HG03457 (cell line): ENCODE measurements around the gene TARS1.

ENCODE experiments used
- ATAC-seq: cut with Tn5 transposase; IDR thresholded peaks from one replicate; pipeline ENCODE4 v1.9.1; 2021; ENCODE audit warnings: moderate number of reproducible peaks; ENCODE audit not compliant: unreplicated experiment

TARS1 gene

GRCh38 chr5:33440482-33441240 lies at the start of gene TARS1:
TSS of gene TARS1 (plus strand) at chr5:33440965. CDS start at chr5:33441087, 122 bp downstream.
- peak; percentile 92 for ATAC-seq

DNA sequence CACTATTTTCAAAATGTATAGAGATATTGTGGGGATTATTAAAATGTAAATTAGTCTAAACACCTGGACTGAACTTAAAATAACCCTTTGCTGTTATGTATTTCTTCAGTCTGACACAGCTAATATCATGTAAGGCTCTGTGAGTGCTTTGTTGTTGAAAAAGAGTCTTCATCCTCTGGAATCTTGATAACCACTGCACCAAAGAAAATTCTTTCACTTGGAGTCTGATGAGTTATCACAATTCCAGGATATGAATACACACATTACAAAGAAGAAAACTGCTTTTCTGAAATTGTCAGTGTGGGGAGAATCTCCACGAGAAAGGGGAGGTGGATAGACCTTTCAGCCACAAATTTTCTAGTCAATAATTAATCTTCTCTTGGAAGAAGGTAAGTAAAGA lies 42.3 kb upstream of the TARS1 start:
- ATAC-seq = no peak

GRCh38 chr5:33400675-33401074 lies 40.1 kb upstream of the TARS1 start:
- ATAC-seq = no peak

GRCh38 chr5:33401482-33402390 lies 39.0 kb upstream of the TARS1 start:
- ATAC-seq = no peak

- ATAC-seq = no peak
Measured at GRCh38 chr5:33403187-33403586, 37.6 kb upstream of the TARS1 start.

GRCh38 chr5:33408816-33409215 lies 31.9 kb upstream of the TARS1 start:
- no peak for ATAC-seq

GRCh38 chr5:33409435-33410170 lies 31.2 kb upstream of the TARS1 start:
- ATAC-seq = no peak

DNA sequence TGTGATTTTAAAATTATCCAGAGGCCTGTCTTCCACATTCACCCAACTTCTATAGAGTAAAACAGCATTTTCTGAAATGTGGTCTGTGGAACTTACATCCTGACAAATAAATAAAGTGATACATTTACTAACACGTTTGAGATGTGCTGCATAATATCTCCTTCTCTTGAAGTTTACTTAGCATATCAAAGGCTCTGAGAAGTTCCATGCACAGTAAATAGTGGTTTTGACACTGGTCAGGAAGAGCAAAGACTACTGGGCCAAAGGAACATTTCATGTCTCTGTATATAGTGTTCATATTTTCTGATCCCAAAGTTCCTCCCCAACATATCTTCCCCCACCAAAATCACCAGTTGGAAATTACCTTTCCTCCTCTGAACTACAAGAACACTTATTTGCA lies 30.5 kb upstream of the TARS1 start:
- ATAC-seq = no peak

DNA sequence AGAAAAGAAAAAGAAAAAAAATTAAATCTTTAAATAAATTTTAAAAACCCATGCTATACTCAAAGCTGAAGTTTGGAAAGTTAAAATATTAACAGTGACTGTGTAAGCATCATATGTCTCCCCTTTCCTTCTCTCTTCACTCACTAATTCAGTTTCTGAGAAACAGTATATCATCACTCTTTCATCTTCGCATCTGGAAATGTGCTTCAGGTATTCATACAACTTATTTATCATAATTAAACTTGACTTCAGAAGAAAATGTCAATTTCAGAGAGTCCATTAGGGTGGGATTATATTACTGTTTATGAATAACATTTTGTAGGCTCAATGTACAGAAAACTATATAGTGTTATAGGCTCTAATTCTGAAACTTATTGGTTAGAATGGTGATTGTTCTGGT lies 29.3 kb upstream of the TARS1 start:
- ATAC-seq = no peak

DNA sequence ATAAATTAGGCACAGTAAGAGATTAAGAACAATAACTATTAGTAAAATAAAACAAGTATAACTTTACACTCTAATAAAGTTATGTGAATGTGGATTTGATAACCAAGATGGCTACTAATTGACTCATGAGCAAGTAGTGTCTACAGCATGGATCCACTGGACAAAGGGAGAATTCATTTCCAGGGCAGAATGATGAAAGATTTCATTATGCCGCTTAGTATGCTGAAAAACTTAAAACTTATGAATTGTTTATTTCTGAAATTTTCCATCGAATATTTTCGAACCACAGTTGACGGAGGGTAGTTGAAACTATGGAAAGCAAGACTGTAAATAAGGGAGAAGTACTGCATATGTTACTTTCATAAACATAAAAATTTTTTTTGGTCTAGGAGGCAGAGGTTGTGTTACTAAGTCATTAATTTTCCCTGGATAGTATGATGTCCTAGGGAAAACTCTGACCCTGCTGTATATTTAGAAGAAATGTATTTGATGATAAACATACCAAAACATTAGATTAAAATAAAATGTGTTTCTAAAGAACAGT lies 24.9 kb upstream of the TARS1 start:
- no peak for ATAC-seq

DNA sequence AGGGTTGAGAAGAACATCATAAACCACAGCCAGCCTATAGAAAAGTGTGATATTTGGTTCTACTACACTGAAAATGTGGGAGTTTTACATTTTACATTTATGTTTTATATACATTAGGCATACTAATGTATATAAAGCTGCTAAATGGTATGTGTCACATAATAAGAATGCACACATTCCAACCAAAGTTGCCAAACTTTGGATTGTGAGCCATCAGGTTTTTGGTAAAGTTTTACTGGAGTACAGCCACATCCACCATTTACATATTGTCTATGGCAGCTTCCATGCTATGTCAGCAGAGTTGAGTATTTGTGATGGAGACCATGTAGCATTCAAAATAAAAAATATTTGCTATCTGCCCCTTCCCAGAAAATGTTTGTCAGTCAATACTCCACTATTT lies 23.1 kb upstream of the TARS1 start:
- ATAC-seq = no peak

- no peak for ATAC-seq
Measured at GRCh38 chr5:33420946-33421345, 19.8 kb upstream of the TARS1 start.

- no peak for ATAC-seq
Measured at GRCh38 chr5:33422191-33422590, 18.6 kb upstream of the TARS1 start.

GRCh38 chr5:33423018-33423630 lies 17.6 kb upstream of the TARS1 start:
- ATAC-seq = no peak

DNA sequence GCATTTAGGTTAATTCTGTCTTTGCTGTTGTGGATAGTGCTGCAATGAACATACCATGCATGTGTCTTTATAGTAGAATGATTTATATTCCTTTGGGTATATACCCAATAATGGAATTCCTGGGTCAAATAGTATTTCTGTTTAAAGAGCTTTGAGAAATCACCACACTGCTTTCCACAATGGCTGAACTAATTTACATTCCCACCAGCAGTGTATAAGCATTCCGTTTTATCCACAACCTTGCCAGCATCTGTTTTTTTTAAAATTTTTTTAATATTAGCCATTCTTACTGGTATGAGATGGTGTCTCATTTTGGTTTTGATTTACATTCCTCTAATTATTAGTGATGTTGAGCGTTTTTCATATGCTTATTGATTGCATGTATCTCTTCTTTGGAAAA lies 15.5 kb upstream of the TARS1 start:
- no peak for ATAC-seq

DNA sequence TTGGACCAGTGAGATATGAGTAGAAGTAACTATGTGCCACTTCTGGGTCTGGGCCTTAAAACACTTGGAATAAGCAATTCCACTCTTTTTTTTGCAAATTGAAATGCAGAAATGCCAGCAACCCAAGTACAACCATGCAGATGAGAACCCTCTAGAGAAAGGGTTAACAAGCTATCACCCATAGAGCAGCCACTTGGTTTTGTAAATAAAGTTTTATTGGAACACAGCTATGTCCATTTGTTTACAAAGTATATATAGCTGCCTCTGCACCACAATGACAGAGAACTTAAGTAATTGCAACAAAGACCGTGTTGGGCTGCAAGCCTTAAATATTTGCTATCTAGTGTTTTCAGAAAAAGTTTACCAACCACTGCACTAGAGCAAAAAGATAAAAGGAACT lies 9.8 kb upstream of the TARS1 start:
- no peak for ATAC-seq

DNA sequence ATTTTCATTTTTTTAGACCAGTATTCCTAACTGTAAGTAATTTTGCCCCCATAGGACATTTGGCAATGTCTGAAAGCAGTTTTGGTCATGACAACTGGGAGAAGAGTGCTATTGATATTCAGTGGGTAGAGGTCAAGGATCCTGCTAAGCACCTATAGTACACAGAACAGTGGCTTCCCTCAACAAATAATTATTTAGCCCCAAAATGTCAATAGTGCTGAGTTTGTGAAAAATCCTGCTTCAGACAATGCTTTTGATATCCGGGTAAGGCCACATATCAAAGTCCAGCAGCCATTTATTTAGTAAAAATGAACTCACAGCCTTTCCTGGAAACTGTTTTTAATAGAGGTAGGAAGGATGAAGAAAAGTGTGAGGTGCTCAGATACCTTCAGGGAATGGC lies 8.1 kb upstream of the TARS1 start:
- ATAC-seq = no peak

- ATAC-seq = no peak
Measured at GRCh38 chr5:33433303-33434240, 7.2 kb upstream of the TARS1 start.

- ATAC-seq = peak; percentile 50
Measured at GRCh38 chr5:33435893-33436490, 4.8 kb upstream of the TARS1 start.
